IPS-NIHi11 (cell line): ENCODE results near the gene CDK5RAP2.
"Not testable (repeated sequence)": the region's sequence is repeated elsewhere in the genome, so short reads cannot be mapped to it uniquely, and the experiment has no call there.

Experiments
- DNase-seq: peaks from one replicate; pipeline ENCODE4 v3.0.0; 2012; ENCODE audit warnings: mixed read lengths, low spot score

Gene CDK5RAP2

GRCh38 chr9:120587328-120587727, 7.4 kb upstream of the CDK5RAP2 start:
- DNase-seq, result no peak

- DNase-seq, result peak; percentile 46
Observed at GRCh38 chr9:120583958-120584369, 4.0 kb upstream of the CDK5RAP2 start.

GRCh38 chr9:120579139-120580050, 572 bp downstream of the CDK5RAP2 start:
- peak; percentile 57 for DNase-seq

GRCh38 chr9:120574473-120574872, 5.5 kb downstream of the CDK5RAP2 start:
- no peak for DNase-seq

GRCh38 chr9:120572472-120572871, 7.5 kb downstream of the CDK5RAP2 start:
- no peak for DNase-seq

- DNase-seq, result no peak
Observed at GRCh38 chr9:120571443-120572257, 8.3 kb downstream of the CDK5RAP2 start.

GRCh38 chr9:120570296-120570695, 9.7 kb downstream of the CDK5RAP2 start:
- no peak for DNase-seq

- DNase-seq, result no peak
Observed at GRCh38 chr9:120569556-120569955, 10.4 kb downstream of the CDK5RAP2 start.

- no peak for DNase-seq
Observed at GRCh38 chr9:120568816-120569215, 11.2 kb downstream of the CDK5RAP2 start.

- no peak for DNase-seq
Observed at GRCh38 chr9:120567874-120568273, 12.1 kb downstream of the CDK5RAP2 start.

DNA sequence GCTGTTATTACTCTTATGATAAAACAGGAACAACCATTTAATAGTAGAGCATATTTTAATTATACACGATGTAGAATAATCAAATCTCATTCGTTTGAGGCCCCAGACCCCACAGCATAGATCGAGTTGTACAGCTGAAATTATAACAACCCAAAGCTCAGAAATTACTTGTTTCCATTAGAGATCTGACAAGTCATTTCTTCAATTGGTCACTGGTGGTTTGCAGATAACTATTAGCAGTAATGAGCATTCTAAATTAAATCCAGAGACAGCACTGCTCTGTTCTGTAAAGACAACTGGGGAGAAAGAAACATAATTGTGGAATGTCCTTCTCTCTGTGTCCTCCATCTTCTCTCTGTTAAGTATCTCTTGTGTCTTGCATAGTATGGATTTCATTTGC, 12.9 kb downstream of the CDK5RAP2 start:
- no peak for DNase-seq

- no peak for DNase-seq
Observed at GRCh38 chr9:120564589-120564988, 15.4 kb downstream of the CDK5RAP2 start.

- DNase-seq, result no peak
Observed at GRCh38 chr9:120562861-120563443, 17.0 kb downstream of the CDK5RAP2 start.

DNA sequence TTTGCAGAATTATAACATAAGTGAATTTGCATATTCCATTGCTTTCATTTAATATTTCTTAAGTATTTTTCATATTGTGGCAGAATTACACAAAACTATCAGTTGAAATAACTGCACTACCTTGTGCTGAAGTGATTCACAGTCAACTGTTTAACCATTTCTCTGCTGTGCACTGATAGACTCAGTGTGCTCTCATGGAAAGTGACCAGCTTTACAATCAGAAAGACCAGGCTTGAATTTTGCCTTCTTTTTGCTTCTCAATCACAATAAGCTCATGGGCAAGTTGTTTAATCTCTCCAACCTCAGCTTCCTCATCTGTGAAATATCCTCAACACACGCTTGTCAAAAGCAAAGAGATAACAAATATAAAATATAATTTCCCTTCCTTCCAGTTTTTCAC, 18.3 kb downstream of the CDK5RAP2 start:
- no peak for DNase-seq

DNA sequence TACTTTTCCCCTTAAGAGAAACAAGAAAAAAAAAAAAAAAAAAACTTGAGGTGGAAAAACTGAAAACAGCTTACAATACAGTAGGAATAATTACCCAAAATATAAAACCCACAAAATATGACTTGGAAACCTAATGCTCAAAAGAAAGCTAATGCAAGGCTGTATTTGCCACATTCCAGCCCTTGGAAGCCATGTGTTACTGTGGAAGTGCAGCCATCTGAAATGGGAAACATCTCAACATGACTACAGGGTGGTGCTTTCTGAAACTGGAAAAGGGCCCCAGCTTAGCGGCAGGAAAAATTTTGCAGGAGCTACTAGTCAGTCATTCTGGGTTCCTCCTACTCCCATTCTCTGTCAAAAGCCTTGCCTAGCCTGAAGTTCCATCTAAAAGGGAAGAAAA, 20.4 kb downstream of the CDK5RAP2 start:
- no peak for DNase-seq

GRCh38 chr9:120558454-120558853, 21.5 kb downstream of the CDK5RAP2 start:
- DNase-seq, result no peak

GRCh38 chr9:120557205-120557604, 22.8 kb downstream of the CDK5RAP2 start:
- DNase-seq, result no peak

DNA sequence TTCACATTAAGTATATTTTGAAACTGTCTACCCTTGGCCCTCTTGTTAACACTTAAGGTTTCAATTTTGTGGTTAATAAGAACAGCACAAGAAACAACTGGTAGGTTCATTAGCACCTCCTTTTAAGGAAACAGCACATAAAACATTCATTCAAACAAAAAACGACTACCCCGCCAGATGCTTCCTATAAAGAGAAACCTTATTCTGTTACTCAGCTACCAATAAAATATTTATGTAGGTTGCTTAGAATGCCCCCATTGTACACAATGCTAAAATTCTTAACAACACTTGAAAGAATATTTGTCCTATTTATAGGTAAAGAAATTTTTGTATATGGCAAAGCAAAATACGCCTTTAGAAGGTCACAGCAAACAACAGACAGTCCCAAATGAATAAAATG, 23.2 kb downstream of the CDK5RAP2 start:
- no peak for DNase-seq

- no peak for DNase-seq
Observed at GRCh38 chr9:120555839-120556238, 24.1 kb downstream of the CDK5RAP2 start.

GRCh38 chr9:120552210-120552704, 27.7 kb downstream of the CDK5RAP2 start:
- not testable (repeated sequence) for DNase-seq

GRCh38 chr9:120545701-120546550, 34.0 kb downstream of the CDK5RAP2 start:
- DNase-seq, result no peak
